Activated B cell treated with CpG ODN at 0.5 μM for 24 hours (primary cell): ENCODE results near the gene SLC16A3. TPM values are rescaled to one million over a fixed set of nuclear protein-coding genes. Genes with fewer than 3 reads are reported as not detected.

Source experiments
- ATAC-seq: fragments of 200-7000 bp; cut with Tn5 transposase; one replicate; pipeline ENCODE4 v1.10.0; 2021; ENCODE audit warnings: low read depth, mild to moderate bottlenecking, moderate library complexity
- CTCF ChIA-PET: fragments of 350-600 bp; sonication (Branson Sonifier 250); formaldehyde crosslinking; loops from one replicate; lab custom pipeline; 2021; ENCODE audit warnings: antibody characterized with exemption; lab: Charles Lee
- POLR2A ChIA-PET: fragments of 350-600 bp; sonication (Branson Sonifier 250); formaldehyde crosslinking; loops from one replicate; lab custom pipeline; 2021; ENCODE audit warnings: antibody characterized with exemption; lab: Charles Lee
- DNase-seq: peaks from one replicate; pipeline ENCODE4 v3.0.0; 2022
- H3K27ac Mint-ChIP-seq: one replicate; pipeline ENCODE4 v1.8.0; 2020; ENCODE audit warnings: mixed read lengths
- H3K27me3 Mint-ChIP-seq: one replicate; pipeline ENCODE4 v1.8.0; 2021; ENCODE audit warnings: mixed read lengths
- H3K36me3 Mint-ChIP-seq: one replicate; pipeline ENCODE4 v1.8.0; 2021; ENCODE audit warnings: low read depth, mixed read lengths
- H3K4me1 Mint-ChIP-seq: one replicate; pipeline ENCODE4 v1.8.0; 2021; ENCODE audit warnings: mixed read lengths
- H3K4me3 Mint-ChIP-seq: one replicate; pipeline ENCODE4 v1.8.0; 2020; ENCODE audit warnings: mild to moderate bottlenecking, mixed read lengths
- H3K9me3 Mint-ChIP-seq: one replicate; pipeline ENCODE4 v1.8.0; 2020; ENCODE audit warnings: mixed read lengths
- intact Hi-C: fragments of 100-400 bp; cut with micrococcal nuclease; formaldehyde crosslinking; loops from one replicate; pipeline ENCODE4 v1.15.1; 2024
- total RNA-seq: library from RNA; stranded (reverse); gene quantifications from 2 replicates; pipeline ENCODE4 v1.2.3, GENCODE V29; 2022
- TF ChIP-seq, protein P1 (sequence below): fragments of 200-600 bp; IDR thresholded peaks from one replicate; pipeline ENCODE4 v1.8.0; 2022; ENCODE audit warnings: antibody characterized with exemption, mild to moderate bottlenecking

SLC16A3 gene
- total RNA-seq, 1 donor from 2014 or later, result 24.6 TPM

DNA sequence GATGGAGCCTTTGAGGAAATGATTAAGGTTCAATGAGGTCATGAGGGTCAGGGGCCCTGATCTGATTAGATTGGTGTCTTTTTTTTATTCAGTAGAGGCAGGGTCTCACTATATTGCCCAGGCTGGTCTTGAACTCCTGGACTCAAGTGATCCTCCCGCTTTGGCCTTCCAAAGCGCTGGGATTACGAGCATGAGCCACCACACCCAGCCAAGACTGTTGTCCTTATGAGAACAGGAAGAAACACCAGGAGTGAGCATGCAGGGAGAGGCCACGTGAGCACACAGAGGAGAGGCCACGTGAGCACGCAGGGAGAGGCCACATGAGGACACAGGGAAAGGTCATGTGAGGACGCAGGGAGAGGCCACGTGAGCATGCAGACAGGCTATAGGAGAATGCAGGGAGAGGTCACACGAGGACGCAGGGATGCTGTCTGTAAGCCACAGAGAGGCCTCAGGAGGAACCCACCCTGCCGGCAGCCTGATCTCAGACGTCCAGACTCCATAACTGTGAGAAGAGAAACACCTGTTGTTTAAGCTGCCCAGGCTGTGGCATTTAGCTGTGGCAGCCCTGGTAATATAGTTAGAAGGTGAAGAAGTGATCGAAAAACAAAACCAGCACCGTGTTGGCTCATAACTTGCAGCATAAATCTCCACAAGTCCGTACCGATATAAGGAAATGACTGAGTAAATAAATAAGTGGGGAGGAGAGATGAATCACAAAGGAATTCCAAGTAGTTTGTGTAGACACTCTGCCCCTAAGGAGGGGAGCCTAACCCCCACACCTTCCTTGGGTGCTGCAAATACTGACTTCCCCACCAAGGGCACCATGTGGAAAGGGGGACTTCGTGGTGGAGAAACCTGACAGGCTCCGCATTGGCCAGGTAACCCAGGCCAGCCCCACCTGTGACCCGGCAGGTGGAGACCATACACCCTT, 59.3 kb downstream of the SLC16A3 start:
- no peak for ATAC-seq
- Mint-ChIP-seq H3K27ac (no peak overlapping the region), H3K4me3 (no peak overlapping the region), H3K36me3 (peaks cover 4% of the 10 kb centered on the region), H3K9me3 (no peaks in the 10 kb centered on the region), H3K27me3 (no peaks in the 10 kb centered on the region), H3K4me1 (peaks cover 18% of the 10 kb centered on the region)
- DNase-seq, result no peak
- intact Hi-C loops, result no loop called here
- POLR2A ChIA-PET, result interaction anchor here (1.2 kb wide), 1 partner anchor 9 kb away, joined by 9 read pairs; no protein-coding TSS in a partner anchor
- TF ChIP-seq, protein P1, sequence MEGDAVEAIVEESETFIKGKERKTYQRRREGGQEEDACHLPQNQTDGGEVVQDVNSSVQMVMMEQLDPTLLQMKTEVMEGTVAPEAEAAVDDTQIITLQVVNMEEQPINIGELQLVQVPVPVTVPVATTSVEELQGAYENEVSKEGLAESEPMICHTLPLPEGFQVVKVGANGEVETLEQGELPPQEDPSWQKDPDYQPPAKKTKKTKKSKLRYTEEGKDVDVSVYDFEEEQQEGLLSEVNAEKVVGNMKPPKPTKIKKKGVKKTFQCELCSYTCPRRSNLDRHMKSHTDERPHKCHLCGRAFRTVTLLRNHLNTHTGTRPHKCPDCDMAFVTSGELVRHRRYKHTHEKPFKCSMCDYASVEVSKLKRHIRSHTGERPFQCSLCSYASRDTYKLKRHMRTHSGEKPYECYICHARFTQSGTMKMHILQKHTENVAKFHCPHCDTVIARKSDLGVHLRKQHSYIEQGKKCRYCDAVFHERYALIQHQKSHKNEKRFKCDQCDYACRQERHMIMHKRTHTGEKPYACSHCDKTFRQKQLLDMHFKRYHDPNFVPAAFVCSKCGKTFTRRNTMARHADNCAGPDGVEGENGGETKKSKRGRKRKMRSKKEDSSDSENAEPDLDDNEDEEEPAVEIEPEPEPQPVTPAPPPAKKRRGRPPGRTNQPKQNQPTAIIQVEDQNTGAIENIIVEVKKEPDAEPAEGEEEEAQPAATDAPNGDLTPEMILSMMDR, result no peak
- CTCF ChIA-PET, result no interaction called here

Other genes with a start within 250 kb of the SLC16A3 start
- gene CENPX, start 206.2 kb upstream of the SLC16A3 start, total RNA-seq, result 37.4 and 41.7 TPM in 2 replicates
- gene LRRC45, start 205.7 kb upstream of the SLC16A3 start, total RNA-seq, result 10.6 and 10.8 TPM in 2 replicates
- 0.49 TPM in 1 of 2 replicates, not detected in the other for gene RAC3, start 197.4 kb upstream of the SLC16A3 start, total RNA-seq
- 84.3 and 85.2 TPM in 2 replicates for gene DCXR, start 191.3 kb upstream of the SLC16A3 start, total RNA-seq
- 17.7 and 18.7 TPM in 2 replicates for gene RFNG, start 177.2 kb upstream of the SLC16A3 start, total RNA-seq
- 88.7 and 94.7 TPM in 2 replicates for gene GPS1, start 177.1 kb upstream of the SLC16A3 start, total RNA-seq
- 127 and 134 TPM in 2 replicates for gene DUS1L, start 163.2 kb upstream of the SLC16A3 start, total RNA-seq
- 104 and 121 TPM in 2 replicates for gene FASN, start 130.8 kb upstream of the SLC16A3 start, total RNA-seq
- gene CCDC57, start 16.2 kb upstream of the SLC16A3 start, total RNA-seq, result 56.6 TPM in 2 replicates
- 147 and 170 TPM in 2 replicates for gene CSNK1D, start 44.7 kb downstream of the SLC16A3 start, total RNA-seq
- 0.32 and 0.42 TPM in 2 replicates for gene CD7, start 88.6 kb downstream of the SLC16A3 start, total RNA-seq
- not detected in 2 replicates for gene SECTM1, start 104.7 kb downstream of the SLC16A3 start, total RNA-seq
- not detected in 2 replicates for gene TEX19, start 130.2 kb downstream of the SLC16A3 start, total RNA-seq
- gene UTS2R, start 142.7 kb downstream of the SLC16A3 start, total RNA-seq, result not detected in 2 replicates
- gene HEXD, start 189.3 kb downstream of the SLC16A3 start, total RNA-seq, result 69.5 and 88.8 TPM in 2 replicates
- gene OGFOD3, start 189.5 kb downstream of the SLC16A3 start, total RNA-seq, result 29.5 and 35.0 TPM in 2 replicates
- gene CYBC1, start 221.7 kb downstream of the SLC16A3 start, total RNA-seq, result 405 and 501 TPM in 2 replicates
- gene NARF, start 229.7 kb downstream of the SLC16A3 start, total RNA-seq, result 77.8 and 81.9 TPM in 2 replicates